Right renal pelvis (tissue), 4 donors: Measurements from ENCODE around the gene TTC23L. TPM values are rescaled to one million over a fixed set of nuclear protein-coding genes. Genes with fewer than 3 reads are reported as not detected.
"Not testable (repeated sequence)": the region's sequence is repeated elsewhere in the genome, so short reads cannot be mapped to it uniquely, and the experiment has no call there.

Experiments
- DNase-seq, 4 donors: peaks; one replicate each; pipeline ENCODE4 v3.0.0-alpha.2; 2013; ENCODE audit warnings: low read depth in 4 of 4, low spot score in 3 of 4, missing footprints in 1 of 4
- polyA plus RNA-seq, 4 donors: library from polyadenylated mRNA; unstranded; fragments of 120-200 nt; gene quantifications; one replicate each; pipeline ENCODE4 v1.2.1, GENCODE V29; 2013; ENCODE audit not compliant: insufficient read length in 4 of 4

Gene TTC23L
- polyA plus RNA-seq, 4 donors, result 2.5 to 4.1 (median 3.3) TPM

GRCh38 chr5:34915139-34915855, 76.3 kb downstream of the TTC23L start, which contains the start of the genes BRIX1 and RAD1:
TSS of gene BRIX1 (plus strand) at chr5:34915711. CDS start at chr5:34915739, 28 bp downstream.
TSS of gene RAD1 (minus strand) at chr5:34915504. CDS start at chr5:34914892, 612 bp downstream.
- DNase-seq, result peak; percentile 92 to 95 (median 94)

- DNase-seq, result no peak
These were observed 76.9 kb downstream of the TTC23L start for GRCh38 chr5:34915856-34916192.

- DNase-seq, result no peak
These were observed 77.6 kb downstream of the TTC23L start for GRCh38 chr5:34916518-34916917.

- no peak for DNase-seq
These were observed 79.1 kb downstream of the TTC23L start for GRCh38 chr5:34918025-34918424.

GRCh38 chr5:34919077-34919476, 80.1 kb downstream of the TTC23L start:
- no peak for DNase-seq

GRCh38 chr5:34923256-34923655, 84.3 kb downstream of the TTC23L start:
- DNase-seq, result not testable (repeated sequence)

- no peak for DNase-seq
These were observed 84.9 kb downstream of the TTC23L start for GRCh38 chr5:34923694-34924461.

GRCh38 chr5:34924462-34924765, 85.5 kb downstream of the TTC23L start:
- DNase-seq, result no peak

- no peak for DNase-seq
These were observed 87.4 kb downstream of the TTC23L start for GRCh38 chr5:34926318-34926888.

GRCh38 chr5:34927785-34928184, 88.8 kb downstream of the TTC23L start:
- no peak for DNase-seq

- DNase-seq, result no peak
These were observed 89.3 kb downstream of the TTC23L start for GRCh38 chr5:34928267-34928666.

- peak; percentile 88 to 94 (median 92) for DNase-seq
These were observed 90.3 kb downstream of the TTC23L start, which contains the start of gene DNAJC21 for GRCh38 chr5:34929134-34929719. TSS of gene DNAJC21 (plus strand) at chr5:34929559. CDS start at chr5:34929820, 261 bp downstream.

GRCh38 chr5:34929720-34930461, 90.9 kb downstream of the TTC23L start:
- peak; percentile 54 to 67 (median 61) for DNase-seq

GRCh38 chr5:34930462-34930844, 91.5 kb downstream of the TTC23L start:
- DNase-seq, result no peak

- DNase-seq, result no peak
These were observed 91.9 kb downstream of the TTC23L start for GRCh38 chr5:34930870-34931269.

- DNase-seq, result no peak
These were observed 94.0 kb downstream of the TTC23L start for GRCh38 chr5:34932947-34933346.

GRCh38 chr5:34941936-34942335, 103.0 kb downstream of the TTC23L start:
- no peak for DNase-seq

GRCh38 chr5:34944044-34944443, 105.1 kb downstream of the TTC23L start:
- DNase-seq, result no peak

GRCh38 chr5:34944460-34945047, 105.6 kb downstream of the TTC23L start:
- DNase-seq, result no peak
